SK-N-SH (cell line): Measurements from ENCODE around the gene MB21D2.

Source experiments
- CTCF ChIP-seq: fragments of 200-600 bp; sonication (generic); IDR thresholded peaks from 2 replicates; pipeline ENCODE4 v1.6.1; 2017; ENCODE audit warnings: antibody characterized with exemption, mild to moderate bottlenecking, moderate library complexity
- FOSL2 ChIP-seq: IDR thresholded peaks from 2 replicates; pipeline ENCODE4 v1.4.0; 2012; ENCODE audit warnings: low read depth, mild to moderate bottlenecking, moderate library complexity, borderline replicate concordance
- MAX ChIP-seq: IDR thresholded peaks from 2 replicates; pipeline ENCODE4 v1.4.0; 2012; ENCODE audit warnings: low read depth
- MXI1 ChIP-seq: IDR thresholded peaks from 2 replicates; pipeline ENCODE4 v1.6.1; 2012; ENCODE audit warnings: mild to moderate bottlenecking, low read depth, low read length, improper control_type of control experiment
- NRF1 ChIP-seq: IDR thresholded peaks from 2 replicates; pipeline ENCODE4 v1.6.1; 2012; ENCODE audit warnings: low read depth, mild to moderate bottlenecking, low read length
- RAD21 ChIP-seq: IDR thresholded peaks from 2 replicates; pipeline ENCODE4 v1.6.1; 2012; ENCODE audit warnings: mild to moderate bottlenecking, low read length
- RXRA ChIP-seq: IDR thresholded peaks from 2 replicates; pipeline ENCODE4 v1.4.0; 2012; ENCODE audit warnings: low read depth, mild to moderate bottlenecking, borderline replicate concordance
- SIN3A ChIP-seq: IDR thresholded peaks from 2 replicates; pipeline ENCODE4 v1.6.1; 2012; ENCODE audit warnings: low read depth, mild to moderate bottlenecking, low read length, moderate library complexity, borderline replicate concordance
- TAF1 ChIP-seq: IDR thresholded peaks from 2 replicates; pipeline ENCODE4 v1.6.1; 2012; ENCODE audit warnings: low read depth, mild to moderate bottlenecking, low read length, moderate library complexity, borderline replicate concordance
- ZBTB33 ChIP-seq: IDR thresholded peaks from 2 replicates; pipeline ENCODE4 v1.4.0; 2012; ENCODE audit warnings: low read depth, borderline replicate concordance

DNA sequence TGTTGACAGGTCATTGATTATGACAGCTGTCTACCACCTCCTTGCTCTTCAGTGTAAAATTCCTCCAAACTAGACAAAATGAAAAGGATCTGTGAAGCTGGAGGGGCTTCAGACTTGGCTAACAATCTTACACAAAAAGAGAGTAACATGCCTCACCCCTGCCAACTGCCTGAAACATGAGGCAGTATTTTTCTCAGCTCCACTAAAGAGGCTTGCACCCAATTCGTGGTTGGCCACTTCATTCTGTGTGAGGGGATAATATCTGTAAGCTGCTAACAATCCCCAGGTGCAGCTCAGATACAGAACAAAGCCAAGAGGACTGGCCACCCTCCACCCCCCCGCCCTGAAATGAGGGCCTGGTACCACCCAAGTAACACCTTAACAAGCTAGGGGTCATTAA is 2.8 kb downstream of the MB21D2 start:
- TF ChIP-seq NRF1 (no peak), TAF1 (no peak), SIN3A (no peak), CTCF (no peak), ZBTB33 (no peak), MAX (no peak), MXI1 (no peak), RXRA (no peak), FOSL2 (no peak), RAD21 (no peak)
